ENCODE data around the gene BMPR2. TPM values are rescaled to one million over a fixed set of nuclear protein-coding genes. Genes with fewer than 3 reads are reported as not detected.

BMPR2 gene
- total and polyA plus RNA-seq, 2 of the 8 experiments (the other 6 are each of a cell fraction or from before 2014, with no cell fraction given) = 5.5 to 19.8 TPM

GRCh38 chr2:202479090-202479489 lies 103.0 kb downstream of the BMPR2 start:
- Histone ChIP-seq H3K14ac (ENCODE audit: insufficient read length) (no peak overlapping the region), H2BK15ac (ENCODE audit: low read length) (no peak overlapping the region), H2BK20ac (ENCODE audit: low read length) (no peak overlapping the region), H3K56ac (replicated peaks; ENCODE audit: insufficient read length, low read depth, low read length) (no peak overlapping the region), H3K36me3 (ENCODE audit: control insufficient read depth in 2 of 4, insufficient read depth in 4 of 4, low read length in 3 of 4) (no peaks in the 10 kb centered on the region), H3K9ac (replicated peaks in 1 of 4; ENCODE audit: extremely low read depth in 1 of 4, low read depth in 3 of 4, low read length in 3 of 4) (no peak overlapping the region), H3K27me3 (replicated peaks in 1 of 4; ENCODE audit: control insufficient read depth in 3 of 4, extremely low read depth in 1 of 4, insufficient read depth in 3 of 4, low read length in 3 of 4) (no peaks in the 10 kb centered on the region), H3K23ac (ENCODE audit: insufficient read length) (no peak overlapping the region), H3K79me1 (ENCODE audit: low read depth, low read length) (no peaks in the 10 kb centered on the region), H3K4ac (replicated peaks; ENCODE audit: insufficient read length, low read depth, low read length) (no peak overlapping the region), H2BK5ac (ENCODE audit: low read depth, low read length) (no peak overlapping the region), H3K23me2 (ENCODE audit: low read depth, low read length) (no peaks in the 10 kb centered on the region), H2AFZ (ENCODE audit: low read length) (no peak overlapping the region), H4K8ac (ENCODE audit: extremely low read depth, insufficient read depth, low read length) (no peak overlapping the region), H3K27ac (ENCODE audit: low read depth, low read length) (no peak overlapping the region), H3K79me2 (ENCODE audit: control insufficient read depth in 1 of 2, insufficient read depth in 2 of 2, low read length in 2 of 2) (no peaks in the 10 kb centered on the region), H4K5ac (ENCODE audit: insufficient read length, low read depth, low read length) (no peak overlapping the region), H3K4me1 (replicated peaks in 1 of 4; ENCODE audit: control insufficient read depth in 3 of 4, insufficient read depth in 4 of 4, low read length in 3 of 4) (no peaks in the 10 kb centered on the region), H2BK120ac (replicated peaks; ENCODE audit: low read depth, low read length) (no peak overlapping the region), H4K20me1 (replicated peaks in 1 of 2; ENCODE audit: control insufficient read depth in 1 of 2, insufficient read depth in 2 of 2, low read length in 2 of 2) (no peaks in the 10 kb centered on the region), H2BK12ac (ENCODE audit: low read depth, low read length) (no peak overlapping the region), H3K4me3 (ENCODE audit: extremely low read depth in 1 of 4, insufficient read depth in 2 of 4, low read depth in 3 of 4, low read length in 4 of 4) (no peak overlapping the region), H4K91ac (replicated peaks; ENCODE audit: insufficient read length, low read length) (no peak overlapping the region), H3K18ac (ENCODE audit: extremely low read depth, low read length) (no peak overlapping the region), H2AK5ac (ENCODE audit: low read depth, low read length) (no peak overlapping the region), H3K9me3 (ENCODE audit: insufficient read depth in 2 of 2, low read depth in 1 of 2, low read length in 1 of 2) (no peaks in the 10 kb centered on the region), H3K4me2 (ENCODE audit: insufficient read depth in 1 of 2, low read depth in 2 of 2, low read length in 2 of 2) (no peak overlapping the region)
- TF ChIP-seq HDAC6 (IDR thresholded peaks at IDR 0.05; ENCODE audit: low read depth, low read length) = no peak
- TF ChIP-seq ATF2 (IDR thresholded peaks at IDR 0.05; ENCODE audit: low read length) = no peak
- TF ChIP-seq USF2 (IDR thresholded peaks at IDR 0.05; ENCODE audit: low read length) = no peak
- no peak for TF ChIP-seq YY1 (IDR thresholded peaks at IDR 0.05; ENCODE audit: low read depth, low read length)
- TF ChIP-seq TEAD4 (IDR thresholded peaks at IDR 0.05; ENCODE audit: low read depth, low read length) = no peak
- no peak for TF ChIP-seq KDM4A (IDR thresholded peaks at IDR 0.05; ENCODE audit: low read depth, low read length, severe bottlenecking)
- TF ChIP-seq BRCA1 (IDR thresholded peaks at IDR 0.05; ENCODE audit: low read depth, low read length) = no peak
- WGBS, 2 experiments (ENCODE audit: extremely low coverage in 1 of 2, insufficient coverage in 1 of 2, insufficient read length in 1 of 2, insufficient replicate concordance in 2 of 2, low coverage in 1 of 2, low lambda C conversion rate in 2 of 2, missing lambda C conversion rate in 1 of 2) = 100% methylated on average over 1 of the region's 1 CpG; no CpG with 5 or more reads in 1 of the 2 experiments
- ChIA-PET CTCF (ENCODE audit: partially characterized antibody) (interaction anchor here (0.8 kb wide), 1 partner anchor 16 kb away, joined by 3 read pairs; no protein-coding TSS in a partner anchor), POLR2A (ENCODE audit: partially characterized antibody) (interaction anchor here (1.3 kb wide), 1 partner anchor 11 kb away, joined by 3 read pairs; no protein-coding TSS in a partner anchor)
- DNase-seq (ENCODE audit: low read depth in 1 of 2, low spot score in 2 of 2) (no peak), FAIRE-seq (no peak)
